Measurements from ENCODE around the gene HJURP. TPM values are rescaled to one million over a fixed set of nuclear protein-coding genes. Genes with fewer than 3 reads are reported as not detected.

Gene HJURP
- total RNA-seq, 2 donors from 2014 or later, result 0.35 to 1.1 TPM

- peaks cover 5% of the 10 kb centered on the region for H3K36me3 Mint-ChIP-seq (ENCODE audit: low read depth)
- no peak for ATAC-seq
- no peaks in the 10 kb centered on the region for H3K27me3 Mint-ChIP-seq
- H3K27ac Mint-ChIP-seq, result no peak overlapping the region
- peaks cover 4% of the 10 kb centered on the region for H3K4me1 Mint-ChIP-seq
- no peak overlapping the region for H3K4me3 Mint-ChIP-seq
- H3K9me3 ChIP-seq (ENCODE audit: control insufficient read depth, low read length, poor library complexity, severe bottlenecking), result no peaks in the 10 kb centered on the region
- DNase-seq, result no peak
Measured at GRCh38 chr2:233845301-233846060, 8.9 kb downstream of the HJURP start.

DNA sequence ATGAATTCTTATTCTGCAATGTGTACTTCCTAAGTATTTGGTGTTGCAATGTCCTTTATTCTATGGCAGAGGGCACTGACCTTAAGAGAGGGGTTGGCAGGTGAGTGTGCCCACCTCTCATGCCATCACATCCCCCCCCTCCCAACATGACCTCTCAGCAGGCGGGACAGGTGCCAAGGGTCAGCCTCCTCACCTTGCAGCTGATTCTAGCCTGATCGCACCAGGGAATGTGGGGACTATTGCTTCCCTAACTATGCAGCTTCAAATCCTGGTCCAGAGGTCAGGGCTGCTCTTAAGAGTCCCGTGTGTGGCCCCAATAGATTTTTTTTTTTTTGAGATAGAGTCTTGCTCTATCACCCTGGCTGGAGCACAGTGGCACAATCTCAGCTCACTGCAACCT is 9.5 kb downstream of the HJURP start:
- no peaks in the 10 kb centered on the region for H3K9me3 ChIP-seq (ENCODE audit: control insufficient read depth, low read length, poor library complexity, severe bottlenecking)
- no peak for ATAC-seq
- Mint-ChIP-seq H3K4me1 (peaks cover 4% of the 10 kb centered on the region), H3K4me3 (no peak overlapping the region), H3K27ac (no peak overlapping the region), H3K27me3 (no peaks in the 10 kb centered on the region), H3K36me3 (ENCODE audit: low read depth) (peaks cover 5% of the 10 kb centered on the region)
- no peak for DNase-seq

DNA sequence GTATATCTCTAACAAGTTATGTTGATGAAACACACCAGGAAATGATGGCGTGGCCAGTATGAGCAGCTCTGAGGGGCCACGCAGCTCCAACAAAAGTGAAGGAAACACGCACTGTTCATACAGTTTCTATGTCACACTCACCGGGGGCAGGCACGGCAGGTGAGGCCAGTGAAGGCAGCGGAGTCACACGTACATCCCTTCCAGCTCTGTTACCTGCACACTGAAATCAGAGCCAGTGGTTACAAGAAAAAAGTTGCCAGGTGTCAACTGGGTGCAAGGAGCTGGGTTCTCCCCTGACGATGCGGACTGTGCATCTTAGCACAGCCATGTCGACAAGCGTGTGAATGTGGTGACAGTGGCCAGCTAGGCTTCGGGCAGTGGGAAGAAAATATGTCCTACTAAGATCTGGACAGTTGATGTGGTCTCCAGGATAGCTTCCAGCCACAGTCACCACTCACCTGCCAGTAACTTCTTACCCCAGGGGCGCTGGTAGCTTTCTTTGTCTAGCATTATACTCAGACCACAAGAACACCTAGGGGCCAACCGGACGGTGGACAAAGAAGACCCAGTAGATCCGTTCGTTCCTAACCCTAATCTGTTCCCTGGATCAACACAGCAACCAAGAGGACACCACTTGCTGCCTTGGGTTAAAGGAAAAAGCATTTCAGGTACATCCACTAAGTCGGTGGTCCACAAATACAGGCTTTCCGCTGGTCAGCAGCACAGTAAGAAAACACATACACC is 10.1 kb downstream of the HJURP start:
- Mint-ChIP-seq H3K36me3 (ENCODE audit: low read depth) (peaks cover 5% of the 10 kb centered on the region), H3K4me3 (no peak overlapping the region), H3K27ac (no peak overlapping the region), H3K4me1 (peaks cover 4% of the 10 kb centered on the region), H3K27me3 (no peaks in the 10 kb centered on the region)
- DNase-seq, result no peak
- no peak for ATAC-seq
- H3K9me3 ChIP-seq (ENCODE audit: control insufficient read depth, low read length, poor library complexity, severe bottlenecking), result no peaks in the 10 kb centered on the region

- no peaks in the 10 kb centered on the region for H3K9me3 ChIP-seq (ENCODE audit: control insufficient read depth, low read length, poor library complexity, severe bottlenecking)
- Mint-ChIP-seq H3K4me1 (peaks cover 7% of the 10 kb centered on the region), H3K27me3 (no peaks in the 10 kb centered on the region), H3K36me3 (ENCODE audit: low read depth) (no peaks in the 10 kb centered on the region), H3K27ac (no peak overlapping the region), H3K4me3 (no peak overlapping the region)
- no peak for ATAC-seq
- no peak for DNase-seq
Measured at GRCh38 chr2:233841183-233841582, 13.2 kb downstream of the HJURP start.

- DNase-seq (no peak), ATAC-seq (no peak)
- H3K27me3 Mint-ChIP-seq, result no peaks in the 10 kb centered on the region
- no peaks in the 10 kb centered on the region for H3K9me3 ChIP-seq (ENCODE audit: control insufficient read depth, low read length, poor library complexity, severe bottlenecking)
- no peak overlapping the region for H3K4me3 Mint-ChIP-seq
- no peaks in the 10 kb centered on the region for H3K36me3 Mint-ChIP-seq (ENCODE audit: low read depth)
- no peak overlapping the region for H3K27ac Mint-ChIP-seq
- peaks cover 7% of the 10 kb centered on the region for H3K4me1 Mint-ChIP-seq
Measured at GRCh38 chr2:233840520-233840919, 13.8 kb downstream of the HJURP start.

DNA sequence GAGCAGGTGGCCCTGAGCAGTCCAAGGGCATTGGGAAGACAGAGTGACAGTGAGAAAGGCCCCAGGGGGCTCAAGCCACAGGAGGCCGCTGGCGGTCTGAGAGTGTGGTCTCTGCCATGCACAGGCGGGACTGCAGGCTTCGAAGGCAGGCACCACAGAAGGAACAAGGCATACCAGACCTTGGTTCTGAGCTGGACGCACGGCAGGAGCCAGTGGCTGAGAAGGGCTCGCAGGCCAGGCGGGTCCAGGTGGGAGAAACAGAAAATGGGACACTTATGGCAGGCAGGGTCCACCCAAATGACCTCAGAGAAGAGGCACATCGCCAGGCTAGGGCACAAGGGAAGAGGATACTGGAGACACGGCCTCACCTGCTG is 14.9 kb downstream of the HJURP start:
- no peaks in the 10 kb centered on the region for H3K36me3 Mint-ChIP-seq (ENCODE audit: low read depth)
- no peaks in the 10 kb centered on the region for H3K27me3 Mint-ChIP-seq
- peaks cover 7% of the 10 kb centered on the region for H3K4me1 Mint-ChIP-seq
- ATAC-seq, result no peak
- H3K4me3 Mint-ChIP-seq, result no peak overlapping the region
- no peak for DNase-seq
- no peak overlapping the region for H3K27ac Mint-ChIP-seq
- H3K9me3 ChIP-seq (ENCODE audit: control insufficient read depth, low read length, poor library complexity, severe bottlenecking), result no peaks in the 10 kb centered on the region

DNA sequence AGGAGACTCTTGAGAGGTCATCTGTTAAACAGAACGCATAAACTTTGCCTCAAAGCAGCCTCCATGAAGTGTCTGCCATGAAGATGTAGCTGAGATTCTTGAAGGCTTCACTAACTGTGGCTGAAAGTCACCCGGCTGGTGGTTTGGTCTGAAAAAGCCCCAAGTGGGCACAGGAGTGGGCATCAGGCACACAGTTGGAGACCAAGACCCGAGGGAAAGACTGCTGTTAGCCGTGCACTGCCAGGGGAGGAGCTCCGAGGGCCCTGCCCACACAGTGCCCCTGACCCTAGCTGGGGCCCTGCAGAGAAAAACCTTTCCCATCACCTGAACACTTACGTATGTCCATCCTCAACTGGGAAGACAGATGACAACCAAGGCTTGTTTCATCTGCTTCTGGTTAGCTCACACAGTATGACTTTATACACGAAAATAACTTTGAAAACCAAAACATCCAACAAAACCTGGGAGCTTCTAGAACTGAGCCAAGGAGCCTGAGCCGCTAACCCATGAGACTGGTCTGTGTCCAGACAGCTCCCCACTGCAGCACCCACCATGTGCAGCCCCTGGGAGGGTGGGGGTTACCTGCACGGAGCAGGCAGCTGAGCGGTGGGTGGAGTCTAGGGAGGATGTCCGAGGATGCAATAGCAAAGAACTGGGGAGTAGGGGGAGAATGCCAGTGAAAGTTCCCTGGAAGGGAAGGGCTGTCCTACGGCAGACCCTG is 15.4 kb downstream of the HJURP start:
- Mint-ChIP-seq H3K4me3 (no peak overlapping the region), H3K36me3 (ENCODE audit: low read depth) (no peaks in the 10 kb centered on the region), H3K27me3 (no peaks in the 10 kb centered on the region), H3K4me1 (peaks cover 7% of the 10 kb centered on the region), H3K27ac (peak overlapping the region; percentile 69)
- no peaks in the 10 kb centered on the region for H3K9me3 ChIP-seq (ENCODE audit: control insufficient read depth, low read length, poor library complexity, severe bottlenecking)
- DNase-seq, result no peak
- ATAC-seq, result no peak

- no peaks in the 10 kb centered on the region for H3K36me3 Mint-ChIP-seq (ENCODE audit: low read depth)
- H3K4me1 Mint-ChIP-seq, result peaks cover 7% of the 10 kb centered on the region
- no peak for DNase-seq
- no peak overlapping the region for H3K4me3 Mint-ChIP-seq
- peak overlapping the region; percentile 69 for H3K27ac Mint-ChIP-seq
- no peak for ATAC-seq
- H3K9me3 ChIP-seq (ENCODE audit: control insufficient read depth, low read length, poor library complexity, severe bottlenecking), result no peaks in the 10 kb centered on the region
- no peaks in the 10 kb centered on the region for H3K27me3 Mint-ChIP-seq
Measured at GRCh38 chr2:233838251-233838650, 16.1 kb downstream of the HJURP start.

- DNase-seq (no peak), ATAC-seq (no peak)
- H3K4me3 Mint-ChIP-seq, result no peak overlapping the region
- peaks cover 7% of the 10 kb centered on the region for H3K4me1 Mint-ChIP-seq
- peak overlapping the region; percentile 69 for H3K27ac Mint-ChIP-seq
- no peaks in the 10 kb centered on the region for H3K27me3 Mint-ChIP-seq
- no peaks in the 10 kb centered on the region for H3K9me3 ChIP-seq (ENCODE audit: control insufficient read depth, low read length, poor library complexity, severe bottlenecking)
- no peaks in the 10 kb centered on the region for H3K36me3 Mint-ChIP-seq (ENCODE audit: low read depth)
Measured at GRCh38 chr2:233837694-233838229, 16.6 kb downstream of the HJURP start.

DNA sequence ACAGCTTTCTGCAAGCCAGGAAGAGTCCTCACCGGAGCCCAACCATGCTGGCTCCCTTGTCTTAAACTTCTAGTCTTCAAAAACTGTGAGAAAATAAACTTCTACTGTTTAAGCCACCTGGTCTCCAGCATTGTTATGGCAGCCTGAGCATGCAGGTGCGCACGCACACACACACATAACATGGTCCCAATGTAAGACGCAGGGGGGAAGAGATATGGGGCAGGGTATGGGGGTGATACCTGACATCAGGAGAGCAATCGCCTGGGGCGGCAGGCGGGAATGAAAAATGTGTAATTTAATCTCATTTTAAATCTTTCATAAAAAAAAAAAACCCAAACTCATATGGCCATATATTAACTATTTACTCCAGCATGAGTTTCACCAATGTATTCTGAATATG is 18.0 kb downstream of the HJURP start:
- no peak overlapping the region for H3K4me3 Mint-ChIP-seq
- H3K27ac Mint-ChIP-seq, result no peak overlapping the region
- H3K4me1 Mint-ChIP-seq, result peaks cover 5% of the 10 kb centered on the region
- ATAC-seq (no peak), DNase-seq (no peak)
- H3K27me3 Mint-ChIP-seq, result no peaks in the 10 kb centered on the region
- H3K9me3 ChIP-seq (ENCODE audit: control insufficient read depth, low read length, poor library complexity, severe bottlenecking), result no peaks in the 10 kb centered on the region
- no peaks in the 10 kb centered on the region for H3K36me3 Mint-ChIP-seq (ENCODE audit: low read depth)

DNA sequence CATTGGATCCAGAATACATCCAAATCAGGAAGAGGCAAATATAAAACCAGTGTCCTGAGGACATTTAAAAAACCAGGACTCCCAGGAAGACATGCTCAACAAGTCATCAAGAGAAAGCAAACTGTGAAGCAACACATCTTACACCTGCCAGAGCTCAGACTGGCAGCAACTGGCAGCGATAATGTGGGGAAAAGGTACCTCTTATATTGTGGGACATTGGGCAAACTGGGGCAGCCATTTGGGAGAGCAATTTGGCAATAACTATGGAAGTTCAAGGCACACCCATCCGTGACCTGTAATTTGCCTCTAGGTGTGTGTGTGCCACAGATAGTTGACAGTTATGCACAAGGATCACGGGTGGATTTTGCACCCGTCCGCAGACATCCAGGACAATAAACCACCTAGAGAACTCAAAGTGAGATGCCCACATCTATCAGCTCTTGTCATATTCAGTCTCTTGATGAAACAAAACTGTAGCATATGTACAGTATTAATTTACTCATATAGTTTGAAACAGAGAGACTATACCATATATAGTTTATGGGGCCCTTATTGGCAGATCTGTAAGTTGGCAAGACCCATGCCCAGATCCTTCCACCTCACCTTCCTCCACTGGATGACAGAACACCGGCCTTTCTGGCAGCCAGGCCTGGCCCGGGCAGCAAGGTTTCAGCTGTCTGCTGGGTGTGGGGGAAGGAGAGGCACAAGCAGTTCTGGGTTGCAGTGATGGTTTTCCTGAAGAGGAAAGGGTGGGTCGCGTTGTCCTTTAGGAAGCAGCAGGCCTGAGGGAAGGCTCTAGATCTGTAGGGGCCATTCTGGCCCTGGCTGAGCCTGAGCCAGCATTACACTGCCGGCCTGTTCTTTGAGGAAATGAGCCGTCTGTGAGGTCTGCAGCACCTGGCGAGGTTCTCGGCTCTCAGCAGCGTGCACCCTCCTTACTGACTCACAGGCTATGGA is 18.8 kb downstream of the HJURP start:
- DNase-seq (no peak), ATAC-seq (no peak)
- H3K9me3 ChIP-seq (ENCODE audit: control insufficient read depth, low read length, poor library complexity, severe bottlenecking), result no peaks in the 10 kb centered on the region
- H3K27me3 Mint-ChIP-seq, result no peaks in the 10 kb centered on the region
- H3K27ac Mint-ChIP-seq, result no peak overlapping the region
- H3K4me3 Mint-ChIP-seq, result no peak overlapping the region
- H3K4me1 Mint-ChIP-seq, result peaks cover 5% of the 10 kb centered on the region
- H3K36me3 Mint-ChIP-seq (ENCODE audit: low read depth), result no peaks in the 10 kb centered on the region

GRCh38 chr2:233833345-233833744 is 21.0 kb downstream of the HJURP start:
- DNase-seq (peak in 1 of 3 donors; percentile 4), ATAC-seq (no peak)
- no peak overlapping the region for H3K4me3 Mint-ChIP-seq
- H3K27me3 Mint-ChIP-seq, result no peaks in the 10 kb centered on the region
- peaks cover 4% of the 10 kb centered on the region for H3K4me1 Mint-ChIP-seq
- H3K36me3 Mint-ChIP-seq (ENCODE audit: low read depth), result no peaks in the 10 kb centered on the region
- no peak overlapping the region for H3K27ac Mint-ChIP-seq
- H3K9me3 ChIP-seq (ENCODE audit: control insufficient read depth, low read length, poor library complexity, severe bottlenecking), result no peaks in the 10 kb centered on the region
